IMR-90 (cell line): ENCODE data around the gene BMX. TPM values are rescaled to one million over a fixed set of nuclear protein-coding genes. Genes with fewer than 3 reads are reported as not detected.

Source experiments
- ATAC-seq: fragments of 200-7000 bp; cut with Tn5 transposase; 2 replicates; pipeline ENCODE4 v1.9.1; 2020; ENCODE audit warnings: low read depth, mild to moderate bottlenecking, moderate library complexity
- BruUV-seq: library from RNA; stranded (reverse); fragments of 400-500 nt; replicated peaks from 2 replicates; lab custom pipeline; 2021; lab: Mats Ljungman, UMichigan
- CTCF ChIA-PET: fragments of 300-600 bp; formaldehyde crosslinking; extraction: SDS; loops from one replicate; lab custom pipeline; 2021; ENCODE audit warnings: antibody characterized with exemption; lab: Yijun Ruan, JAX
- POLR2A ChIA-PET: fragments of 300-600 bp; sonication (Branson Sonifier 250); formaldehyde crosslinking; loops from one replicate; lab custom pipeline; 2022; ENCODE audit warnings: antibody characterized with exemption; ENCODE audit not compliant: unreplicated experiment; lab: Charles Lee
- DNase-seq: peaks from one replicate; pipeline ENCODE4 v3.0.0; 2013
- H2AFZ ChIP-seq: replicated peaks from 2 replicates; pipeline ENCODE3; 2013; ENCODE audit warnings: low read length, mild to moderate bottlenecking; ENCODE audit not compliant: poor library complexity
- H2AK5ac ChIP-seq: 2 replicates; pipeline ENCODE4 v1.6.1; 2013; ENCODE audit warnings: low read depth, low read length, inconsistent platforms
- H2AK9ac ChIP-seq: replicated peaks from 2 replicates; pipeline ENCODE3; 2013; ENCODE audit warnings: mild to moderate bottlenecking, low read depth, low read length, moderate library complexity; ENCODE audit not compliant: poor library complexity
- H2BK120ac ChIP-seq: 2 replicates; pipeline ENCODE4 v1.6.1; 2013; ENCODE audit warnings: low read depth, low read length, inconsistent platforms
- H2BK15ac ChIP-seq: 3 replicates; pipeline ENCODE4 v1.6.1; 2013; ENCODE audit warnings: low read depth, low read length, inconsistent platforms
- H2BK20ac ChIP-seq: 2 replicates; pipeline ENCODE4 v1.6.1; 2013; ENCODE audit warnings: low read depth, mild to moderate bottlenecking, inconsistent platforms, low read length, moderate library complexity
- H2BK5ac ChIP-seq: 2 replicates; pipeline ENCODE4 v1.6.1; 2013; ENCODE audit warnings: mild to moderate bottlenecking, low read depth, low read length, inconsistent platforms; ENCODE audit not compliant: poor library complexity, severe bottlenecking
- H3K14ac ChIP-seq: replicated peaks from 2 replicates; pipeline ENCODE4 v1.6.1; 2013; ENCODE audit warnings: low read depth, low read length, inconsistent platforms
- H3K18ac ChIP-seq: 2 replicates; pipeline ENCODE4 v1.6.1; 2013; ENCODE audit warnings: low read depth, low read length, control low read depth
- H3K23ac ChIP-seq: 2 replicates; pipeline ENCODE4 v1.6.1; 2013; ENCODE audit warnings: low read depth, low read length, inconsistent platforms
- H3K27ac ChIP-seq: 2 replicates; pipeline ENCODE4 v1.5.1; 2013; ENCODE audit warnings: mild to moderate bottlenecking, control low read depth, low read length; ENCODE audit not compliant: insufficient read depth
- H3K27me3 ChIP-seq: 2 replicates; pipeline ENCODE4 v1.6.1; 2013; ENCODE audit warnings: low read length; ENCODE audit not compliant: control insufficient read depth, insufficient read depth
- H3K36me3 ChIP-seq: 2 replicates; pipeline ENCODE4 v1.6.1; 2013; ENCODE audit warnings: low read length, mixed read lengths; ENCODE audit not compliant: control insufficient read depth, insufficient read depth
- H3K4ac ChIP-seq: 2 replicates; pipeline ENCODE4 v1.6.1; 2013; ENCODE audit warnings: low read depth, low read length, inconsistent platforms
- H3K4me1 ChIP-seq: 2 replicates; pipeline ENCODE4 v1.6.1; 2013; ENCODE audit warnings: low read length, mixed read lengths; ENCODE audit not compliant: control insufficient read depth, insufficient read depth
- H3K4me2 ChIP-seq: 2 replicates; pipeline ENCODE4 v1.6.1; 2013; ENCODE audit warnings: low read depth, mild to moderate bottlenecking, control low read depth, low read length, moderate library complexity
- H3K4me3 ChIP-seq: 2 replicates; pipeline ENCODE4 v1.5.1; 2013; ENCODE audit warnings: low read depth, mild to moderate bottlenecking, control low read depth, low read length, moderate library complexity; ENCODE audit not compliant: insufficient read depth
- H3K56ac ChIP-seq: 2 replicates; pipeline ENCODE4 v1.6.1; 2013; ENCODE audit warnings: low read length, inconsistent platforms; ENCODE audit not compliant: insufficient read depth; ENCODE audit errors: extremely low read depth
- H3K79me1 ChIP-seq, 2 experiments: 2 replicates each; pipeline ENCODE4 v1.6.1; 2013; ENCODE audit warnings: low read length in 2 of 2, inconsistent platforms in 1 of 2, low read depth in 1 of 2
- H3K9ac ChIP-seq: 2 replicates; pipeline ENCODE4 v1.6.1; 2013; ENCODE audit warnings: low read depth, low read length, control low read depth
- H3K9me1 ChIP-seq: 2 replicates; pipeline ENCODE4 v1.6.1; 2013; ENCODE audit warnings: low read length, inconsistent platforms; ENCODE audit not compliant: insufficient read depth
- H3K9me3 ChIP-seq: 2 replicates; pipeline ENCODE4 v1.6.1; 2013; ENCODE audit warnings: low read length; ENCODE audit not compliant: control insufficient read depth, insufficient read depth
- H4K20me1 ChIP-seq: 2 replicates; pipeline ENCODE4 v1.6.1; 2013; ENCODE audit warnings: low read length, inconsistent platforms; ENCODE audit not compliant: insufficient read depth
- H4K5ac ChIP-seq: 2 replicates; pipeline ENCODE4 v1.6.1; 2013; ENCODE audit warnings: mild to moderate bottlenecking, low read depth, low read length, control low read depth
- H4K8ac ChIP-seq, 2 experiments: 2 replicates each; pipeline ENCODE4 v1.6.1; 2013; ENCODE audit warnings: low read depth in 2 of 2, low read length in 2 of 2, control low read depth in 1 of 2, inconsistent platforms in 1 of 2
- H4K91ac ChIP-seq: 2 replicates; pipeline ENCODE4 v1.6.1; 2013; ENCODE audit warnings: low read depth, low read length, inconsistent platforms; ENCODE audit not compliant: insufficient read depth
- CHD1 ChIP-seq: IDR thresholded peaks from 2 replicates; pipeline ENCODE4 v1.6.1; 2012; ENCODE audit warnings: low read depth, low read length, improper control_type of control experiment
- FOS ChIP-seq: fragments of 150-350 bp; IDR thresholded peaks from 2 replicates; pipeline ENCODE4 v1.6.1; 2016; ENCODE audit warnings: low read depth, low read length
- MAFK ChIP-seq: IDR thresholded peaks from 2 replicates; pipeline ENCODE4 v1.6.1; 2012; ENCODE audit warnings: low read depth, low read length, improper control_type of control experiment
- MXI1 ChIP-seq: IDR thresholded peaks from 2 replicates; pipeline ENCODE4 v1.6.1; 2012; ENCODE audit warnings: low read depth, mild to moderate bottlenecking, low read length, moderate library complexity, borderline replicate concordance
- POLR2A ChIP-seq: IDR thresholded peaks from 2 replicates; pipeline ENCODE4 v1.6.1; 2012; ENCODE audit warnings: mild to moderate bottlenecking, low read depth, low read length
- RAD21 ChIP-seq: IDR thresholded peaks from 2 replicates; pipeline ENCODE4 v1.6.1; 2012; ENCODE audit warnings: low read length, improper control_type of control experiment
- RCOR1 ChIP-seq: IDR thresholded peaks from 2 replicates; pipeline ENCODE4 v1.6.1; 2012; ENCODE audit warnings: mild to moderate bottlenecking, low read length, improper control_type of control experiment; ENCODE audit not compliant: insufficient replicate concordance
- SMC3 ChIP-seq: fragments of 150-350 bp; IDR thresholded peaks from 2 replicates; pipeline ENCODE4 v1.6.1; 2016; ENCODE audit warnings: low read depth, mild to moderate bottlenecking, antibody characterized with exemption, low read length, moderate library complexity
- dilution Hi-C: fragments of 300-500 bp; cut with HindIII; formaldehyde crosslinking; loops from one replicate; pipeline ENCODE4 v1.14.3; 2018; ENCODE audit warnings: low sequenced_read_pairs; ENCODE audit not compliant: unreplicated experiment
- in situ Hi-C: fragments of 300-500 bp; cut with MboI; formaldehyde crosslinking; loops from 3 replicates; pipeline ENCODE4 v1.14.3; 2019; ENCODE audit warnings: low sequenced_read_pairs, inconsistent platforms, mixed read lengths
- intact Hi-C: fragments of 100-400 bp; cut with micrococcal nuclease; formaldehyde crosslinking; loops from 2 replicates; pipeline ENCODE4 v1.10.0; 2022
- polyA plus RNA-seq, 3 experiments: library from polyadenylated mRNA; depleted of rRNA; stranded (reverse); fragments of >200 nt; gene quantifications; 2 replicates each; pipeline ENCODE4 v1.2.3, GENCODE V29; 2012; ENCODE audit warnings: low replicate concordance in 1 of 3
- total RNA-seq: library from RNA; depleted of rRNA; stranded (reverse); fragments of >200 nt; gene quantifications from 2 replicates; pipeline ENCODE4 v1.2.3, GENCODE V29; 2012
- TF ChIP-seq, protein P1 (sequence below): conservative IDR thresholded peaks from 2 replicates; pipeline ENCODE4 v1.5.1; 2012; ENCODE audit warnings: mild to moderate bottlenecking, low read depth, low read length, improper control_type of control experiment

The BMX gene
- total and polyA plus RNA-seq, 2 of the 4 experiments (the other 2 are of a cell fraction): not detected

DNA sequence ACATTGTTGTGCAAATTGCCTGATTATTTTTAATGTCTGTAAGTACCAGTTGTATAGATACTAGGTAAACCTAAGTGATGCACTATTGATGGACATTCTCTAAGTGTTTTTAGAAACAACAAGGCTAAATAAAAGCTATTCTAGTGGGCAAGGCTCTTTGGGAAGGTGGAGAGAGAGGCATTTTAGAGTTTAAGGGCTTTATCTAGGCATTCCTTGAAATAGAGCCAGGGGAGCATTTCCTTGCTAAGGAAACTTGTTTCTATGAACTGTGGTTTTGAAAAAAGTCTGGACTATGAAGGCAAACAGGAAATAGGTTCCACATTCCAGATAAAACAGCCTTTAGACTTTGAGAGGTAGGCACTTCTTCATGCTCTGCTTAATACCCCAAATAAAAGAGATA lies 23.8 kb downstream of the BMX start:
- no peak for ATAC-seq
- Histone ChIP-seq H3K14ac (no peak overlapping the region), H3K27me3 (peaks cover 9% of the 10 kb centered on the region), H2AK9ac (no peak overlapping the region), H2BK15ac (no peak overlapping the region), H3K9me1 (no peaks in the 10 kb centered on the region), H3K4me1 (no peaks in the 10 kb centered on the region), H4K91ac (no peak overlapping the region), H3K36me3 (no peaks in the 10 kb centered on the region), H2BK120ac (no peak overlapping the region), H2AFZ (no peak overlapping the region), H2AK5ac (no peak overlapping the region), H3K18ac (no peak overlapping the region), H3K4ac (no peak overlapping the region), H3K27ac (no peak overlapping the region), H3K4me2 (no peak overlapping the region), H4K20me1 (no peaks in the 10 kb centered on the region), H3K23ac (no peak overlapping the region), H2BK20ac (no peak overlapping the region), H3K9ac (no peak overlapping the region), H3K4me3 (no peak overlapping the region), H2BK5ac (no peak overlapping the region), H4K8ac (no peak overlapping the region), H3K56ac (no peak overlapping the region), H4K5ac (no peak overlapping the region), H3K9me3 (no peaks in the 10 kb centered on the region), H3K79me1 (no peaks in the 10 kb centered on the region)
- dilution Hi-C loops: no loop called here
- DNase-seq: peak; percentile 12
- intact Hi-C loops: no loop called here
- no TSS peak for BruUV-seq
- ChIA-PET POLR2A (no interaction called here), CTCF (no interaction called here)
- in situ Hi-C loops: no loop called here
- TF ChIP-seq RAD21 (no peak), FOS (no peak), POLR2A (no peak), RCOR1 (no peak), MAFK (no peak), SMC3 (no peak), CHD1 (no peak), MXI1 (no peak)
- TF ChIP-seq, protein P1, sequence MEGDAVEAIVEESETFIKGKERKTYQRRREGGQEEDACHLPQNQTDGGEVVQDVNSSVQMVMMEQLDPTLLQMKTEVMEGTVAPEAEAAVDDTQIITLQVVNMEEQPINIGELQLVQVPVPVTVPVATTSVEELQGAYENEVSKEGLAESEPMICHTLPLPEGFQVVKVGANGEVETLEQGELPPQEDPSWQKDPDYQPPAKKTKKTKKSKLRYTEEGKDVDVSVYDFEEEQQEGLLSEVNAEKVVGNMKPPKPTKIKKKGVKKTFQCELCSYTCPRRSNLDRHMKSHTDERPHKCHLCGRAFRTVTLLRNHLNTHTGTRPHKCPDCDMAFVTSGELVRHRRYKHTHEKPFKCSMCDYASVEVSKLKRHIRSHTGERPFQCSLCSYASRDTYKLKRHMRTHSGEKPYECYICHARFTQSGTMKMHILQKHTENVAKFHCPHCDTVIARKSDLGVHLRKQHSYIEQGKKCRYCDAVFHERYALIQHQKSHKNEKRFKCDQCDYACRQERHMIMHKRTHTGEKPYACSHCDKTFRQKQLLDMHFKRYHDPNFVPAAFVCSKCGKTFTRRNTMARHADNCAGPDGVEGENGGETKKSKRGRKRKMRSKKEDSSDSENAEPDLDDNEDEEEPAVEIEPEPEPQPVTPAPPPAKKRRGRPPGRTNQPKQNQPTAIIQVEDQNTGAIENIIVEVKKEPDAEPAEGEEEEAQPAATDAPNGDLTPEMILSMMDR: no peak
